Aorta (tissue), 5 donors: ENCODE measurements around the gene EEPD1. TPM values are rescaled to one million over a fixed set of nuclear protein-coding genes. Genes with fewer than 3 reads are reported as not detected.

Experiments
- ATAC-seq: fragments of 200-7000 bp; cut with Tn5 transposase; one replicate; pipeline ENCODE4 v1.9.1; 2022; ENCODE audit warnings: moderate library complexity; ENCODE audit not compliant: low FRiP score
- DNase-seq, 2 donors: peaks; one replicate each; pipeline ENCODE4 v3.0.0-alpha.2; 2020
- H3K27ac ChIP-seq, 2 donors: one replicate each; pipeline ENCODE4 v1.5.1; 2013; ENCODE audit warnings: low read length in 2 of 2, mild to moderate bottlenecking in 2 of 2, moderate library complexity in 2 of 2, control low read depth in 1 of 2, inconsistent platforms in 1 of 2, low read depth in 1 of 2
- H3K27me3 ChIP-seq, 2 donors: one replicate each; pipeline ENCODE4 v1.6.1; 2013; ENCODE audit warnings: control low read depth in 1 of 2, low read length in 1 of 2, mild to moderate bottlenecking in 1 of 2, moderate library complexity in 1 of 2; ENCODE audit not compliant: insufficient read depth in 2 of 2, control insufficient read depth in 1 of 2
- H3K36me3 ChIP-seq, 2 donors: one replicate each; pipeline ENCODE4 v1.6.1; 2013; ENCODE audit warnings: control low read depth in 1 of 2, low read length in 1 of 2, mild to moderate bottlenecking in 1 of 2; ENCODE audit not compliant: insufficient read depth in 2 of 2, control insufficient read depth in 1 of 2
- H3K4me1 ChIP-seq, 2 donors: one replicate each; pipeline ENCODE4 v1.6.1; 2013; ENCODE audit warnings: low read length in 2 of 2, control low read depth in 1 of 2, mild to moderate bottlenecking in 1 of 2, moderate library complexity in 1 of 2; ENCODE audit not compliant: insufficient read depth in 2 of 2, control insufficient read depth in 1 of 2
- H3K4me3 ChIP-seq, 2 donors: one replicate each; pipeline ENCODE4 v1.5.1; 2013; ENCODE audit warnings: low read length in 2 of 2, control low read depth in 1 of 2, mild to moderate bottlenecking in 1 of 2
- H3K9me3 ChIP-seq: one replicate; pipeline ENCODE4 v1.6.1; 2013; ENCODE audit warnings: mild to moderate bottlenecking, low read length; ENCODE audit not compliant: control insufficient read depth
- WGBS, 2 donors: extraction: QIAGEN DNeasy Blood & Tissue Kit; methylation state at CpG; one replicate each; pipeline ENCODE4 v1.1.7; 2013; 5-methylcytosine and 5-hydroxymethylcytosine counted together
- intact Hi-C, 2 donors: fragments of 100-400 bp; cut with DNase I; formaldehyde crosslinking; loops; one replicate each; pipeline versions ENCODE4 v1.14.2 to v1.15.0; 2022
- polyA plus RNA-seq, 2 donors: library from polyadenylated mRNA; stranded (reverse); fragments of 200-250 nt; gene quantifications; one replicate each; pipeline ENCODE4 v1.2.3, GENCODE V29; 2013
- total RNA-seq, 2 donors: library from RNA; stranded (reverse); fragmentation: NEBNext Ultra II Directional; extraction: Animal tissue kit (Norgen Biotek cat#: 25700); gene quantifications; one replicate each; pipeline ENCODE4 v1.2.1, GENCODE V29; 2021
- donor health status: healthy with polysubstance abuse.
- donor health status: Bipolar disorder and iron deficiency.
- donor health status: DM: no; HTN: no; CAD: no.
- donor health status: DM: no; HTN: no; CAD: no.
- donor health status: DM: yes; HTN: yes; CAD: no.

Gene EEPD1
- total and polyA plus RNA-seq, 4 donors: 12.4 to 100 (median 14.9) TPM

DNA sequence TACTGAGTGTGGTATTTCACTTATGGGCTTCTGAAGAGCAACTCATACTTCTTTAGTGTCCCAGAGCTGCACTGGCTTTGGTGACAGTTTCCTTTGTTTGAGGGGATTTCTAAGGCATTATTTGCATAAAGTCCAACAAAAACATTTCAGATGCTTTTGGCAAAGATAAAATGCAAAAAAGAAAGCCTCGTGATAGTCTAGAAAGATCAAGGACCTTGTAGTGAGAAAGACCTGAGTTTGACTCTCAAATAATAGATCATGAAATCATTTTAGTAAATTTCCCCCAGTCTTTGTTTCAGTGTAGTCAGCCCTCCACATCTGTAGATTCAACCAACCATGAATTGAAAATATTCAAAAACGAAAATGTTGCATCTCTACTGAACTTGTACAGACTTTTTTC lies 107.4 kb downstream of the EEPD1 start:
- DNase-seq (no peak), ATAC-seq (no peak)
- no peaks in the 10 kb centered on the region for H3K9me3 ChIP-seq
- intact Hi-C loops: no loop called here
- peaks cover 3 to 13% of the 10 kb centered on the region in 2 donors for H3K4me1 ChIP-seq
- H3K4me3 ChIP-seq: no peak overlapping the region
- H3K36me3 ChIP-seq: no peaks in the 10 kb centered on the region
- no peak overlapping the region for H3K27ac ChIP-seq
- no peaks in the 10 kb centered on the region for H3K27me3 ChIP-seq
- WGBS, 2 donors: 31 to 34% methylated on average over 2 of the region's 2 CpGs

DNA sequence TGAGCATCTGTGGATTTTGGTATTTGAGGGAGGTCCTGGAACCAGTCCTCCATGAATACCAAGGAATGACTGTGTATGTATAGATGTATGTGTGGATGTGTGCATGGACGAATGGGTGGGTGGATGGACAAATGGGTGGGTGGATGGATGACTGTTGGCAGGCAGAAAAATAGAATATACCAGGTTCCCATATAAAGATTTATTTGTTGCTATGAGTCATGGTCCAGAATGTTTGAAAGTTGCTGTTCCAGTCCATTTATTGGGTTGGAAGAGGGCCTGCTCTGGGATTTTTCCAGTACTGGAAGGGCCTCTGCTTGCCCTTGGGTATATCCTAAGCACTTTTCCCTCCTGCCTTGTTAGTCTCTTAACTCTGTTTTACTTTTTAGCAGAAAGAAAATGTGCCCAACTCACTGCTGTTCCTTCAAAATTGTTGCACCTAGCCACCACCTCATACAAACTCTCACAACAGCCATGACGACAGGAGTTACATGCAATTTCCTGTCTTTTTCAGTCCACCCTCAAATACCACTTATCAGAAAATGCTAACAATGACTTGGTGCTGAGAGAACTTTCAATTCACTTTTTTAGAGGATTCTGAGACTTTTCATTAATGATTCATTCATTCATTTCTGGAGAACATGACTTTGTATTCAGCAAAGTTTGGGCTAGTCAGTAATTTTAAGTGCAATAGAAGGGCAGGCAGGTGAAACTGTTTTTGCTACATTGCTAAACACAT lies 108.1 kb downstream of the EEPD1 start:
- intact Hi-C loops: no loop called here
- H3K36me3 ChIP-seq: no peaks in the 10 kb centered on the region
- H3K4me3 ChIP-seq: no peak overlapping the region
- 12 to 26% methylated on average over 2 of the region's 2 CpGs for WGBS, 2 donors
- no peaks in the 10 kb centered on the region for H3K27me3 ChIP-seq
- peaks cover 3 to 17% of the 10 kb centered on the region in 2 donors for H3K4me1 ChIP-seq
- ATAC-seq: no peak
- H3K9me3 ChIP-seq: no peaks in the 10 kb centered on the region
- peak overlapping the region in 1 of 2 donors; percentile 66 for H3K27ac ChIP-seq
- DNase-seq: no peak

DNA sequence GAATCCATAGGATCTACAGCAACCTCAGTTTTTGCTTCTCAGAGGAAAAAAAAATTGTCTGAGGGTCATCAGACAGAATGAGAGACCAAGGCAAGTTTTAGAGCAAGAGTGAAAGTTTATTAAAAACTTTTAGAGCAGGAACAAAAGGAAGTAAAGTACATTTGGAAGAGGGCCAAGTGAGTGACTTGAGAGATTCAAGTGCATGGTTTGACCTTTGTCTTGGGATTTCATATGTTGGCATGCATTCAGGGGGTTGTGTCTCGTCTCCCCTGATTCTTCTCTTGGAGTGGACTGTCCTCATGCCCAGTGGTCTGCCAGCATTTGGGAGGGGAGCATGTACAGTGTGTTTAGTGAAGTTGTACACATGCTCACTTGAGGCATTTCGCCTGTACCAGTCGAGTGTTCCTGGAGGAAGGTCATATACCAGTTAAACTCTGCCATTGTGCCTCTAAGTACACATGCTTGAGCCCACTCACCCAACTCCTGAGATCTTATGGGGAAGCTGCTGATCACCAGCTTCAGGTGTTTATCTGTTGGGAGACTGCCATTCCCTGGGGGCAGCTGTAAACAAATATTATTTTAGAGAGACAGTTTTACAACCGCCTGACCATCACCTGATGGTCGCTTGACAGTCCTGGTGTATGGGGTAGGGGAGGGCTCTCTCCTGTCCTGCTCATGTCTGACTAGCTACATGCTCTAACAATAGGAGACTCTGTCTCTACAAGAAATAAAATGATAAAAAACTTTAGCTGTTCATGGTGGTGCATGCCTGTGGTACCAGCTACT lies 109.4 kb downstream of the EEPD1 start:
- intact Hi-C loops: no loop called here
- 68 to 82% methylated on average over 5 of the region's 5 CpGs for WGBS, 2 donors
- Histone ChIP-seq H3K9me3 (no peaks in the 10 kb centered on the region), H3K4me3 (no peak overlapping the region), H3K36me3 (no peaks in the 10 kb centered on the region), H3K27ac (no peak overlapping the region), H3K27me3 (no peaks in the 10 kb centered on the region), H3K4me1 (peaks cover 3 to 17% of the 10 kb centered on the region in 2 donors)
- no peak for ATAC-seq
- no peak for DNase-seq

DNA sequence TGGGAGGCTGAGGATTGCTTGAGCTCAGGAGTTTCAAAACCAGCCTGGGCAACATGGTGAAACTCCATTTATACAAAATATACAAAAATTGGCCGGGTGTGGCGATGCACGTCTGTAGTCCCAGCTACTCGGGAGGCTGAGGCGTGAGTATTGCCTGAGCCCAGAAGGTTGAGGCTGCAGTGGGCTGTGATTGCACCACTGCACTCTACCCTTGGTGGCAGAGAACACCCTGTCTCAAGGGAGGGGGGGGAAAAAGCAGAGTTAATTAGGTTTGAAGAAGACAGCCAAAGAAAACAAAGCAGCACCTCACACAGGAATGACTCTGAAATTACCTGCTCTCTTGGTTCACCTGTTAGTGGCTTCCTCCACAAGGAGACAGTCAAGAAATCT lies 110.0 kb downstream of the EEPD1 start:
- no peaks in the 10 kb centered on the region for H3K36me3 ChIP-seq
- no peak overlapping the region for H3K4me3 ChIP-seq
- intact Hi-C loops: no loop called here
- no peaks in the 10 kb centered on the region for H3K27me3 ChIP-seq
- 95 to 97% methylated on average over 5 of the region's 5 CpGs for WGBS, 2 donors
- no peaks in the 10 kb centered on the region for H3K9me3 ChIP-seq
- H3K4me1 ChIP-seq: peaks cover 3 to 17% of the 10 kb centered on the region in 2 donors
- H3K27ac ChIP-seq: no peak overlapping the region
- no peak for ATAC-seq
- DNase-seq: no peak

DNA sequence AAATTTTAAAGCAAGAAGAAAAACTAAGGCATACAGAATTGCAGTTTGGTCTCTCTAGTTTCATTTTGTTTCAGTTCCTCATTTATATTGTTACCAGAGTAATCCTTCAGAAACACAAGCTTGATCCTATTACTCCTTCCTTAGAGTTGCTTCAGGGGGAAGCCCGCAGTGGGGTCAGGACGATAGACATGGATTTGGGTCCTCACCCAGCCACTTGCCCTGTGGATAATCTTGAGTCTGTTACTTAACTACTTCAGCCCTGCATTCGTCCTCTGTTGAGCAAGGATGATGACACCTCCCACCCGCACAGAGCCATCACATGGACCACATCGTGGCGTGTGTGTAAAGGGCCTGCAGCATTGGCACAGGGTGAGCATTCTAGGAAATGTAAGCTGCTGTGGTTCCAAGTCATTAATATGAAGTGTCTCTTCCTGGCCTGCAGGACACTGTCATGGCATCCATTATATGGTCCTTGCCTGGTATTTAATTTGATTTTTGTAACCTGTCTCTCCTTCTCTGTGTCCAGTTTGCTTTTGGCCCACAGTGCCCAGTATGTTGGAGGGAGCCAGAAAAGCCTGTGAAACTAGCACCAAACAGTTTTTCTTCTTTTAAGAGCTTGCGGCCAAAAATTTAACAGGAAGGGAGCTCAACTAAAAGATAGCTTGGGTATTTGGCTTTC lies 111.2 kb downstream of the EEPD1 start:
- intact Hi-C loops: no loop called here
- peak; percentile 73 for ATAC-seq
- no peak overlapping the region for H3K4me3 ChIP-seq
- DNase-seq: peak in 1 of 2 donors; percentile 65
- 17 to 20% methylated on average over 7 of the region's 7 CpGs for WGBS, 2 donors
- peak overlapping the region; percentile 11 to 89 for H3K27ac ChIP-seq
- H3K9me3 ChIP-seq: no peaks in the 10 kb centered on the region
- H3K4me1 ChIP-seq: peaks cover 3 to 17% of the 10 kb centered on the region in 2 donors
- H3K27me3 ChIP-seq: no peaks in the 10 kb centered on the region
- H3K36me3 ChIP-seq: no peaks in the 10 kb centered on the region

DNA sequence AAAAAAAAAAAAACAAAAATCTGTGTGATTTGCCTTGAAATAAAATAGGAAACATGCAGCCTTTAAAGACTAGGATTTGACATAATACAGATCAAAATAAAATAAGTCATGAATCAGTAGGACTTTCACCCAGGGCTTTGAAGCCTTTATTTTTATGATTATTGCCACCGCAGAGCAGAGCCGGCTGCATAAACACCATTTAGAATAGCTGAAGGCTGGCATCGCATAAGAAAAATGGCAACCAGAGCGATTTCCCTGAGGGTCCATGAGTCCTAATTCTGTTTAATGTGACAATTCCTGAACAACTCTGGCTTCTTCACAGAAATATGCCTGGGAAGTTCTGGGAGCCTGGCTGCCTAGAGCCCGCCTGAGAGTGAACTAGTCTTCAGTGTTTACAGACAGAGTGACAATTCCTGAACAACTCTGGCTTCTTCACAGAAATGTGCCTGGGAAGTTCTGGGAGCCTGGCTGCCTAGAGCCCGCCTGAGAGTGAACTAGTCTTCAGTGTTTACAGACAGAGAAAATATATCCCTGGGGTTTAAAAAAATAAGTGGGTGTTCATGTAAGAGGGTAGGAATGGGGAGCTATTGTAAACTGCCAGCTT lies 112.0 kb downstream of the EEPD1 start:
- WGBS, 2 donors: 6 to 11% methylated on average over 6 of the region's 6 CpGs
- Histone ChIP-seq H3K4me1 (peaks cover 3 to 17% of the 10 kb centered on the region in 2 donors), H3K27ac (peak overlapping the region; percentile 41 to 89), H3K4me3 (no peak overlapping the region), H3K36me3 (no peaks in the 10 kb centered on the region), H3K27me3 (no peaks in the 10 kb centered on the region), H3K9me3 (no peaks in the 10 kb centered on the region)
- intact Hi-C loops: no loop called here
- ATAC-seq: no peak
- no peak for DNase-seq

DNA sequence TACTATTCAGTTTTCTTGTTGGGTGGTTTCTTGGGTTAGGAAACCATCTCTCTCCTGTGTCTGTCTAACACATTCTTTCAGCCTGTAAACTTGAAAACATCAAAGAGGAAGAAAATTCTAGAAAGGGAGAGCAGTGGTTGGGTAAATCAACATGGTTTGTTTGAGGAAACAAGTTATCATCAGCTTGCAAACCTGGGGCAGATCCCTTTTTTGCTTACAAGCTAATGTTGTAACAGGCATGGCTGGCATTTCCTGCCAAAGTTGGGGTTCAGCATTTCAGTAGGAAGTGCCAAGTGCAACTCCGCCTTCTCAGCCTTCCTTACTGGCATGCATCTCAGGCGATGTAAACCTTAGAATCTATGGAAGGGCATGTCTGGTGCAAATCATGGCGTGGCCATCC lies 112.6 kb downstream of the EEPD1 start:
- DNase-seq (peak in 1 of 2 donors; percentile 66), ATAC-seq (no peak)
- WGBS, 2 donors: 62 to 80% methylated on average over 3 of the region's 3 CpGs
- Histone ChIP-seq H3K4me1 (peaks cover 3 to 13% of the 10 kb centered on the region in 2 donors), H3K27ac (peak overlapping the region; percentile 59 to 73), H3K4me3 (no peak overlapping the region), H3K36me3 (no peaks in the 10 kb centered on the region), H3K9me3 (no peaks in the 10 kb centered on the region), H3K27me3 (no peaks in the 10 kb centered on the region)
- intact Hi-C loops: no loop called here

DNA sequence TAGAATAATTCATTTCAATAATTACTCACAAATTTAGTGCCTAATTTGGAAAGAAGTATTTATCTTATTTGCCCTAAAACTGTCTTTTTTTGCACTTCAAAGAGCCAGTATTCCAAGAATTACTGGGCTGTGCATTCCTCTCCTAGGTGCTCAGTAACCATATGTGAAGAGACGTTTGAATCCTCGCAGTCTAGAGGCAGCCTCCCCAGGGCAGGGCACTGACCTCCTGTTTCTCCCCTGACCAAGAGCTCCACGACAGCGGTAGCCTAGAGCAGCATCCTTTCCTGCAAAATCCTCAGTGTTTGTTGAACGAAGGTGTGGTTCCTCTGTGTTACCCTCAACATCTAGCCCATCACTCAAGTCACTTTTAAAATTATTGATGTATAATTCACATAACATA lies 113.1 kb downstream of the EEPD1 start:
- 91 to 92% methylated on average over 5 of the region's 5 CpGs for WGBS, 2 donors
- H3K4me3 ChIP-seq: no peak overlapping the region
- H3K27ac ChIP-seq: no peak overlapping the region
- no peaks in the 10 kb centered on the region for H3K27me3 ChIP-seq
- no peaks in the 10 kb centered on the region for H3K36me3 ChIP-seq
- no peaks in the 10 kb centered on the region for H3K9me3 ChIP-seq
- intact Hi-C loops: no loop called here
- no peak for ATAC-seq
- H3K4me1 ChIP-seq: peaks cover 3 to 10% of the 10 kb centered on the region in 2 donors
- DNase-seq: no peak
